Raji (cell line): Measurements from ENCODE around the gene M1AP.

Experiments
- POLR2A ChIP-seq: IDR thresholded peaks from 2 replicates; pipeline ENCODE4 v1.6.1; 2011; ENCODE audit warnings: low read depth, low read length, control low read depth; ENCODE audit not compliant: insufficient read depth

The M1AP gene

GRCh38 chr2:74587664-74588277, 60.4 kb downstream of the M1AP start:
- TF ChIP-seq POLR2A, result no peak

- TF ChIP-seq POLR2A, result no peak
Measured at GRCh38 chr2:74585406-74586185, 62.5 kb downstream of the M1AP start.

GRCh38 chr2:74584088-74584645, 64.0 kb downstream of the M1AP start:
- TF ChIP-seq POLR2A, result no peak

- no peak for TF ChIP-seq POLR2A
Measured at GRCh38 chr2:74583504-74583903, 64.6 kb downstream of the M1AP start.

- no peak for TF ChIP-seq POLR2A
Measured at GRCh38 chr2:74582184-74582583, 65.9 kb downstream of the M1AP start.

GRCh38 chr2:74581463-74581862, 66.7 kb downstream of the M1AP start:
- TF ChIP-seq POLR2A, result no peak

GRCh38 chr2:74578408-74578807, 69.7 kb downstream of the M1AP start:
- TF ChIP-seq POLR2A, result no peak

GRCh38 chr2:74577448-74577847, 70.7 kb downstream of the M1AP start:
- TF ChIP-seq POLR2A, result 0 out of 2 replicates have a peak, but pooled peaks have one; percentile 14

- no peak for TF ChIP-seq POLR2A
Measured at GRCh38 chr2:74576863-74577229, 71.3 kb downstream of the M1AP start.

GRCh38 chr2:74576211-74576862, 71.8 kb downstream of the M1AP start:
- no peak for TF ChIP-seq POLR2A

GRCh38 chr2:74575320-74575719, 72.8 kb downstream of the M1AP start:
- no peak for TF ChIP-seq POLR2A

GRCh38 chr2:74573747-74574562, 74.2 kb downstream of the M1AP start:
- TF ChIP-seq POLR2A, result no peak

GRCh38 chr2:74572178-74572925, 75.8 kb downstream of the M1AP start:
- no peak for TF ChIP-seq POLR2A

GRCh38 chr2:74571058-74571457, 77.1 kb downstream of the M1AP start:
- no peak for TF ChIP-seq POLR2A

GRCh38 chr2:74569686-74570085, 78.4 kb downstream of the M1AP start:
- no peak for TF ChIP-seq POLR2A

GRCh38 chr2:74567881-74568280, 80.2 kb downstream of the M1AP start:
- no peak for TF ChIP-seq POLR2A
